GM23248 (cell line): Measurements from ENCODE around the gene MXD3.

Experiments used
- EZH2 ChIP-seq: fragments of 200-600 bp; sonication (generic); IDR thresholded peaks from 2 replicates; pipeline ENCODE4 v1.6.1; 2018; ENCODE audit warnings: antibody characterized with exemption, mild to moderate bottlenecking; ENCODE audit not compliant: insufficient read depth, poor library complexity, severe bottlenecking
- EZH2phosphoT487 ChIP-seq: fragments of 200-600 bp; sonication (generic); IDR thresholded peaks from 2 replicates; pipeline ENCODE4 v1.6.1; 2018; ENCODE audit warnings: antibody characterized with exemption, moderate library complexity, mild to moderate bottlenecking, low read depth; ENCODE audit not compliant: insufficient read depth

GRCh38 chr5:177332896-177333260 lies 21.2 kb upstream of the MXD3 start:
- TF ChIP-seq EZH2 (no peak), EZH2phosphoT487 (no peak)
